ENCODE results near the gene TANC1. TPM values are rescaled to one million over a fixed set of nuclear protein-coding genes. Genes with fewer than 3 reads are reported as not detected.

The TANC1 gene
- total and polyA plus RNA-seq, 4 donors, result 7.8 to 58.3 (median 48.0) TPM

GRCh38 chr2:159019021-159019420 lies 50.6 kb downstream of the TANC1 start:
- ATAC-seq (ENCODE audit: low FRiP score), result no peak
- DNase-seq, result no peak
- WGBS, 2 donors, result 70 to 80% methylated on average over 6 of the region's 6 CpGs
- peaks cover 1% of the 10 kb centered on the region for H3K9me3 ChIP-seq (ENCODE audit: control insufficient read depth, low read length)
- no peak overlapping the region for H3K4me3 ChIP-seq (ENCODE audit: low read length in 2 of 2)
- intact Hi-C loops (cut with DNase I), result no loop called here
- H3K36me3 ChIP-seq (ENCODE audit: control insufficient read depth in 1 of 2, insufficient read depth in 2 of 2, low read length in 1 of 2), result no peaks in the 10 kb centered on the region
- no peaks in the 10 kb centered on the region for H3K27me3 ChIP-seq (ENCODE audit: control insufficient read depth in 1 of 2, insufficient read depth in 2 of 2, low read length in 1 of 2)
- peaks cover 0 to 3% of the 10 kb centered on the region in 2 donors for H3K4me1 ChIP-seq (ENCODE audit: control insufficient read depth in 1 of 2, insufficient read depth in 2 of 2, low read length in 2 of 2)
- no peak overlapping the region for H3K27ac ChIP-seq (ENCODE audit: low read depth in 1 of 2, low read length in 2 of 2)

GRCh38 chr2:159022019-159022418 lies 53.6 kb downstream of the TANC1 start:
- Histone ChIP-seq H3K27ac (ENCODE audit: low read depth in 1 of 2, low read length in 2 of 2) (no peak overlapping the region), H3K4me1 (ENCODE audit: control insufficient read depth in 1 of 2, insufficient read depth in 2 of 2, low read length in 2 of 2) (peaks cover 2 to 3% of the 10 kb centered on the region in 2 donors), H3K36me3 (ENCODE audit: control insufficient read depth in 1 of 2, insufficient read depth in 2 of 2, low read length in 1 of 2) (no peaks in the 10 kb centered on the region), H3K9me3 (ENCODE audit: control insufficient read depth, low read length) (no peaks in the 10 kb centered on the region), H3K4me3 (ENCODE audit: low read length in 2 of 2) (no peak overlapping the region), H3K27me3 (ENCODE audit: control insufficient read depth in 1 of 2, insufficient read depth in 2 of 2, low read length in 1 of 2) (no peaks in the 10 kb centered on the region)
- intact Hi-C loops (cut with DNase I), result no loop called here
- ATAC-seq (ENCODE audit: low FRiP score) (no peak), DNase-seq (no peak)
- WGBS, 2 donors, result 93 to 96% methylated on average over 5 of the region's 5 CpGs

- 3 to 4% methylated on average over 2 of the region's 2 CpGs for WGBS, 2 donors
- no peak for ATAC-seq (ENCODE audit: low FRiP score)
These were observed 57.7 kb downstream of the TANC1 start for GRCh38 chr2:159026170-159026569.

GRCh38 chr2:159028776-159029175 lies 60.3 kb downstream of the TANC1 start:
- intact Hi-C loops (cut with DNase I), result loop anchor here in 1 of 2 donors (5.0 kb wide), 1 partner anchor 256 kb away; no protein-coding TSS in a partner anchor
- no peak for DNase-seq
- H3K4me1 ChIP-seq (ENCODE audit: control insufficient read depth in 1 of 2, insufficient read depth in 2 of 2, low read length in 2 of 2), result peaks cover 7 to 20% of the 10 kb centered on the region in 2 donors
- no peak overlapping the region for H3K27ac ChIP-seq (ENCODE audit: low read depth in 1 of 2, low read length in 2 of 2)
- H3K4me3 ChIP-seq (ENCODE audit: low read length in 2 of 2), result no peak overlapping the region
- H3K36me3 ChIP-seq (ENCODE audit: control insufficient read depth in 1 of 2, insufficient read depth in 2 of 2, low read length in 1 of 2), result no peaks in the 10 kb centered on the region
- ATAC-seq (ENCODE audit: low FRiP score), result no peak
- H3K9me3 ChIP-seq (ENCODE audit: control insufficient read depth, low read length), result no peaks in the 10 kb centered on the region
- H3K27me3 ChIP-seq (ENCODE audit: control insufficient read depth in 1 of 2, insufficient read depth in 2 of 2, low read length in 1 of 2), result no peaks in the 10 kb centered on the region
- 93 to 97% methylated on average over 1 of the region's 1 CpG for WGBS, 2 donors

More at GRCh38 chr2:159026170-159026569, 57.7 kb downstream of the TANC1 start:
- Histone ChIP-seq H3K9me3 (ENCODE audit: control insufficient read depth, low read length) (no peaks in the 10 kb centered on the region), H3K4me1 (ENCODE audit: control insufficient read depth in 1 of 2, insufficient read depth in 2 of 2, low read length in 2 of 2) (peaks cover 2 to 10% of the 10 kb centered on the region in 2 donors), H3K27ac (ENCODE audit: low read depth in 1 of 2, low read length in 2 of 2) (peak overlapping the region in 1 of 2 donors; percentile 67), H3K36me3 (ENCODE audit: control insufficient read depth in 1 of 2, insufficient read depth in 2 of 2, low read length in 1 of 2) (no peaks in the 10 kb centered on the region), H3K4me3 (ENCODE audit: low read length in 2 of 2) (no peak overlapping the region), H3K27me3 (ENCODE audit: control insufficient read depth in 1 of 2, insufficient read depth in 2 of 2, low read length in 1 of 2) (no peaks in the 10 kb centered on the region)
- intact Hi-C loops (cut with DNase I), result loop anchor here in 1 of 2 donors (5.0 kb wide), 1 partner anchor 254 kb away; no protein-coding TSS in a partner anchor
- no peak for DNase-seq

GRCh38 chr2:159029936-159030335 lies 61.5 kb downstream of the TANC1 start:
- 8 to 10% methylated on average over 2 of the region's 2 CpGs for WGBS, 2 donors
- Histone ChIP-seq H3K4me1 (ENCODE audit: control insufficient read depth in 1 of 2, insufficient read depth in 2 of 2, low read length in 2 of 2) (peaks cover 7 to 20% of the 10 kb centered on the region in 2 donors), H3K36me3 (ENCODE audit: control insufficient read depth in 1 of 2, insufficient read depth in 2 of 2, low read length in 1 of 2) (no peaks in the 10 kb centered on the region), H3K4me3 (ENCODE audit: low read length in 2 of 2) (no peak overlapping the region), H3K27me3 (ENCODE audit: control insufficient read depth in 1 of 2, insufficient read depth in 2 of 2, low read length in 1 of 2) (no peaks in the 10 kb centered on the region), H3K27ac (ENCODE audit: low read depth in 1 of 2, low read length in 2 of 2) (peak overlapping the region in 1 of 2 donors; percentile 81), H3K9me3 (ENCODE audit: control insufficient read depth, low read length) (no peaks in the 10 kb centered on the region)
- intact Hi-C loops (cut with DNase I), result loop anchor here (5.0 kb wide), 2 partner anchors 63 to 258 kb away; partner anchors contain the start of gene TANC1 (in 1 of the 2)
- ATAC-seq (ENCODE audit: low FRiP score), result no peak
- DNase-seq, result no peak

GRCh38 chr2:159030674-159031380 lies 62.4 kb downstream of the TANC1 start:
- Histone ChIP-seq H3K27me3 (ENCODE audit: control insufficient read depth in 1 of 2, insufficient read depth in 2 of 2, low read length in 1 of 2) (no peaks in the 10 kb centered on the region), H3K9me3 (ENCODE audit: control insufficient read depth, low read length) (no peaks in the 10 kb centered on the region), H3K36me3 (ENCODE audit: control insufficient read depth in 1 of 2, insufficient read depth in 2 of 2, low read length in 1 of 2) (no peaks in the 10 kb centered on the region), H3K4me1 (ENCODE audit: control insufficient read depth in 1 of 2, insufficient read depth in 2 of 2, low read length in 2 of 2) (peaks cover 7 to 20% of the 10 kb centered on the region in 2 donors), H3K4me3 (ENCODE audit: low read length in 2 of 2) (no peak overlapping the region), H3K27ac (ENCODE audit: low read depth in 1 of 2, low read length in 2 of 2) (peak overlapping the region; percentile 64 to 81)
- intact Hi-C loops (cut with DNase I), result loop anchor here in 1 of 2 donors (5.0 kb wide), 1 partner anchor 64 kb away; the partner anchor contains the start of gene TANC1
- 2 to 4% methylated on average over 2 of the region's 2 CpGs for WGBS, 2 donors
- DNase-seq (peak in 1 of 2 donors; percentile 58), ATAC-seq (ENCODE audit: low FRiP score) (peak; percentile 86)

- H3K27me3 ChIP-seq (ENCODE audit: control insufficient read depth in 1 of 2, insufficient read depth in 2 of 2, low read length in 1 of 2), result no peaks in the 10 kb centered on the region
These were observed 63.7 kb downstream of the TANC1 start for GRCh38 chr2:159032146-159032545.

GRCh38 chr2:159032580-159032979 lies 64.1 kb downstream of the TANC1 start:
- WGBS, 2 donors, result 51 to 54% methylated on average over 2 of the region's 2 CpGs
- H3K4me3 ChIP-seq (ENCODE audit: low read length in 2 of 2), result no peak overlapping the region
- ATAC-seq (ENCODE audit: low FRiP score), result no peak
- no peaks in the 10 kb centered on the region for H3K27me3 ChIP-seq (ENCODE audit: control insufficient read depth in 1 of 2, insufficient read depth in 2 of 2, low read length in 1 of 2)
- H3K27ac ChIP-seq (ENCODE audit: low read depth in 1 of 2, low read length in 2 of 2), result peak overlapping the region; percentile 7 to 39
- no peak for DNase-seq
- H3K9me3 ChIP-seq (ENCODE audit: control insufficient read depth, low read length), result no peaks in the 10 kb centered on the region
- H3K4me1 ChIP-seq (ENCODE audit: control insufficient read depth in 1 of 2, insufficient read depth in 2 of 2, low read length in 2 of 2), result peaks cover 4 to 20% of the 10 kb centered on the region in 2 donors
- intact Hi-C loops (cut with DNase I), result loop anchor here in 1 of 2 donors (5.0 kb wide), 1 partner anchor 65 kb away; the partner anchor contains the start of gene TANC1
- H3K36me3 ChIP-seq (ENCODE audit: control insufficient read depth in 1 of 2, insufficient read depth in 2 of 2, low read length in 1 of 2), result no peaks in the 10 kb centered on the region

More at GRCh38 chr2:159032146-159032545, 63.7 kb downstream of the TANC1 start:
- Histone ChIP-seq H3K4me3 (ENCODE audit: low read length in 2 of 2) (no peak overlapping the region), H3K36me3 (ENCODE audit: control insufficient read depth in 1 of 2, insufficient read depth in 2 of 2, low read length in 1 of 2) (no peaks in the 10 kb centered on the region), H3K27ac (ENCODE audit: low read depth in 1 of 2, low read length in 2 of 2) (peak overlapping the region; percentile 33 to 39), H3K4me1 (ENCODE audit: control insufficient read depth in 1 of 2, insufficient read depth in 2 of 2, low read length in 2 of 2) (peaks cover 4 to 20% of the 10 kb centered on the region in 2 donors), H3K9me3 (ENCODE audit: control insufficient read depth, low read length) (no peaks in the 10 kb centered on the region)
- no peak for ATAC-seq (ENCODE audit: low FRiP score)
- no peak for DNase-seq
- intact Hi-C loops (cut with DNase I), result loop anchor here in 1 of 2 donors (5.0 kb wide), 1 partner anchor 65 kb away; the partner anchor contains the start of gene TANC1
- WGBS, 2 donors, result 51 to 54% methylated on average over 3 of the region's 3 CpGs
